CD4-positive, alpha-beta T cell treated with Interleukin-17A for 4 hours (primary cell): ENCODE measurements around the gene OR13J1.

Experiments used
- DNase-seq: peaks from one replicate; pipeline ENCODE4 v3.0.0-alpha.2; 2020; ENCODE audit warnings: mixed read lengths

The OR13J1 gene

DNA sequence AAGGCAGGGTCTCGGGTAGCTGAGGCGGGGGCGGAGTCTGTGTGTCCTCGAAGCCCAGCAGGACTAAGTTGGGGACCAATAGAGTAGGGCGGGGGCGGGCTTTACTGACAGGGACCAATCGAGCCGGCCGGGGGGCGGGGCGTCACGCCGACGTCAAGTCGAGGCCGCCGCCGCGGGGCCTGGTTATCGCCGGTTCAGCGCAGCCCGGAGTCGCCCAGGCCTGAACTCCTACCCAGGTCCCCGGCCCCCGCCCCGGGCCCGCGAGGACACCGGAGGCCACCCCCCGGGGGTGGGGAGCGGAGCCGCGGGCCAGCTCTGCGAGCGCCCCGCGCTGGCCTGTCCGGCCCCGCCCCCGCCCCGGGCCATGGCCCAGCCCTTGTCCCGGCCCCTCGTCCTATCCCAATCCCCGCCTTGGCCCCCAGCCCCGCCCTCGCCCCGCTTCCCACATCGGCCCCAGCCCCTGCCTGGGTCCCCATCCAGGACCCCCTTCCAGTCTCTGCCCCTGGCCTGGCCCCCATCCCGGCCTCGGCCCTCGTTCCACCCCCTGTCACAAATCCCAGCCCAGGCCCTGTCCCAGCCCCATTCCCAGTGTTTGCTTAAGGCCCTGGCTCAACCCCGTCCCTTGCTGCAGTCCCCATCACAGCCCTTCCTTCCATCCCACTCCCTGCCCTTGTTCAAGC is 41.0 kb downstream of the OR13J1 start, which contains the start of gene TMEM8B:
TSS of gene TMEM8B (plus strand) at position 145 of the 680 bp plus-strand sequence. CDS start at position 365, 220 bp downstream.
- peak; percentile 99 for DNase-seq

DNA sequence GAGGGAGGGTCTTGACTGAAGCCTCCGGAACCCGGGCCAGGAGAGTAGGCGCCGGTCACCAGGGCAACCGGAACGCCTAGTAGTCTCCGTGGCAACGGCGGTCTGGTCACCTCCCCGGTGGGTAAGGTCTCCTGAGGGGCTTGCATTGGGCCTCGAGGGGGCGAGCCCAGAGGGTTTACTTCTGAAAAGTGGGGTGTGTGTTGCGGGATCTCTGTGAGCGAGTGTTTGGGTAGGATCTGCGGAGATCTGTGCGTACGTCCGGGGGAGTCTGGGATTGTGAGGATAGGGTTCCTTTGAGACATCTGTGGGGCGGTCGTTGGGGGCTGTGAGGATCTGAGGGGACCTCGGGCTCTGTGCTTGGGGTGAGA is 41.5 kb downstream of the OR13J1 start, which contains the start of gene FAM221B:
TSS of gene FAM221B (minus strand) at position 17 of the 368 bp plus-strand sequence. CDS start 2,571 bp downstream, outside the sequence.
- peak; percentile 39 for DNase-seq

DNA sequence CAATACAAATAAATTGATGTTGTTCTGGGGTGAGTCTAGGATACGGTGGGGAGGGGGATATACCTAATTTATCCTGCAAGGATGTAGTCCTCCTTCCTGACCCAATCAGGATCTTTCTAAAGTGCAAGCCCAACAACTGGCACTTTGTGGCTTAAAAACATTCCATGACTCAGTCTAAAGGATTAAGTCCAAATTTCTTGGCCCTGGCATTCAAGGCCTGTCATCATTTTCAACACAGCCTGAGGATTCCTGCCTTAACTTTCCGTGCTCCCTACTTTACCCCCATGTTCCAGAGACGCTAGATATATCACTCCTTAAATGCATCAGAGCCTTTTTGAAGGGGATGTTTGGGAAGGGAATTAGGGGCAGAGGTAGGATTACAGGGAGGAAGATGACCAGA is 42.7 kb downstream of the OR13J1 start:
- DNase-seq, result no peak

DNA sequence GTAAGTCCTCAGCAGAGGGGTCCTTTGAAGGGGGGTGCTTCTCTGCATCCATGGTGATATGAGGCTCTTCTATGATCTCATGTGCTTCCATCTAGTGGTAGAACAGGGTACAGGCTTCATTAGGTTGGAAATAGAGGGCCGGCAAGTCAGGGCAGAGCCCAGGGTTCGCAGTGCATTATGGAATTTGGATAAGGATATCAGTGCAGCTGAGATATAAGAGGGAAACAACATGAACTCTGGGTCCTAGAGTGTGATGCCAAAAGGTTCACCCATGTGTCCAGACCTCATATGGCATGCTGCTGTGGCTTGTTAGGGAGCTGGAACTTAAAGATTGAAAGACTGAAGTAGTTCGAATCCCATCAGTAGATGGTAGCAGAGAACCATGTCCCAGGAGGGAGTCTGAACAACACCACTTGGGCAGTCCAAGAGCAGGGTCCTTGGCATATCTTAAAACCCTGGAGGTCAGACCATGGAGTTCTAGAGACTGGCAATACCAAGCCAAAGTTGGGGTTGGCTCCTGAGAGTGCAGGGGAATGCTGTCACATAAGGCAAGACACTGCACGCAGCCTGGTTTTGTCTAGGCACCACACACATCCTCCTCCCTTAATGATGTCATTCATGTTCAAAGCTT is 44.0 kb downstream of the OR13J1 start:
- peak; percentile 43 for DNase-seq

DNA sequence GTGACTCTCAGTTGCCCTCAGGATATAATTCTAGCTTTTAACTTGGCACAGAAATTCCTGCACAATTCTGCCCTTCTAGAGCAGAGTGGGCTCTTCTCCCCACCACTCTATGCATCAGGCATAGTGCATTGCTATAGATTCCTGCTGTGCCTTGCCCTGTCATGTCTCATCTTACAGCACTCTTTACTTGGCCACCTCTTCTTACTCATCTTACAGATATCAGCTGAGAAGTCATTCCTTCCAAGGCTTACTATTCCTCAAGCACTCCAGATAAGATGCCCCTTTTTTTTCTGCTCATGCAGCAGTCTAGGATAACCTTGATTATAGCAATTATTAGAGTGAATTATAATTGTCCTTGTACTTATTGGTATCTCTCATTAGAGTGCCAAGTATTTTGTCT is 47.3 kb downstream of the OR13J1 start:
- DNase-seq, result no peak

DNA sequence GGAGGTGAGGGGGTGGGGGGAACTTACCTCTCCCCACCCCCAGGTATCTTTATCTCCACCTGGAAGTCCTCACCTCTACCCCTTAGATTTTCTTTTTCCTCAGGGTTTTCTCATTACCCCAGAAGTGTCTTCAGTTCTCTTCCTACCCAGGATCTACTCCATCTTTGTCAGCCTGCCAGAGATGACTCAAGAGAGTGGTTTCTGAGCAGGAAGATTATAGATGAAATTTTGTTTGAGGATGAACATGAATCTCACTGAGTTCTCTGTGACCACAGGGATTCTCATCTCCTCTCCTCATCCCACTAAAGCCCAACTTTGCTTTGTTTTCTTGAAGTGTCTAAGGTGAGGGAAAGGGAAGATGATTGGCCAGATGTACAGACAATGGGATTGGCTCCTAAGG is 50.1 kb downstream of the OR13J1 start:
- DNase-seq, result no peak
